HFF-Myc (cell line): ENCODE results near the gene TRIM33.
A peak's percentile ranks its signal among the peaks of the same experiment; 100 is the strongest.
"Not testable (repeated sequence)": the region's sequence is repeated elsewhere in the genome, so short reads cannot be mapped to it uniquely, and the experiment has no call there.

Source experiments
- DNase-seq: peaks from one replicate; pipeline ENCODE4 v3.0.0-alpha.2; 2011; ENCODE audit warnings: low read depth; ENCODE audit errors: extremely low read depth
- H3K4me3 ChIP-seq: replicated peaks from 2 replicates; pipeline ENCODE4 v1.5.1; 2011; ENCODE audit warnings: low read depth, mild to moderate bottlenecking, control low read depth, low read length
- TF ChIP-seq, protein P1 (sequence below): IDR thresholded peaks from 2 replicates; pipeline ENCODE4 v1.5.1; 2012; ENCODE audit warnings: mild to moderate bottlenecking, low read depth, low read length, control low read depth; ENCODE audit errors: missing control alignments

The TRIM33 gene

DNA sequence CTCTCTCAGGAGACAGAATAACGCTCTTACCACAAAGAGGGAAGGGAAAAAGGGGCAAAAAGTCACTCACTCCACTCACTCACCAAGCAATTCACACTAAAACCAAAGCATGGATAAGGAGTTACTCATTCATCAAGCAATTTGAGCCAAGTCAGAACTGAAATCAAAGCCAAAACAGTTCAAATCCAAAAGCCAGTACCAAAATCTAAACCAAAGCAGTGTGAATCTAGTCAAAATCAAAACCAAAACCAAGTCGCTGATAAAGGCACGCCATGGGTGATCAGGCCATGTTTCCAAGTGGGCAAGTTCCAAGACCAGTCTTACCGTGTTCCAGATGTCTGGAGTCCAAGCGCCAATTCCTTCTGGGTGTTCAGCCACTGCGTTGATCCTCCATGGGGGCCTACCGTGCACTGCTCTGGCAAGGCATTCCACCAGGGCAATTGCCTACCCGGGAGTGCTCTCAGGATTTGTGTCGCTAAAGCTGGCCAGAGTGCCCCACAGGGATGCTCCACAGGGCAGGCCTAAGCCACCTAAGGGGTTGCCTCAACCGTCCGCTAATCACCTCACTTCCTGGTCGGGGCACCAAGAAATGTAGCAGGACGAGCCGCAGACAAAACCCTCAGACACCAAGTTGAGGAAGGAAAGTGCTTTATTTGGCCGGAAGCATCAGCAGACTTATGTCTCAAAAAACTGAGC, 142.3 kb downstream of the TRIM33 start:
- TF ChIP-seq, protein P1, sequence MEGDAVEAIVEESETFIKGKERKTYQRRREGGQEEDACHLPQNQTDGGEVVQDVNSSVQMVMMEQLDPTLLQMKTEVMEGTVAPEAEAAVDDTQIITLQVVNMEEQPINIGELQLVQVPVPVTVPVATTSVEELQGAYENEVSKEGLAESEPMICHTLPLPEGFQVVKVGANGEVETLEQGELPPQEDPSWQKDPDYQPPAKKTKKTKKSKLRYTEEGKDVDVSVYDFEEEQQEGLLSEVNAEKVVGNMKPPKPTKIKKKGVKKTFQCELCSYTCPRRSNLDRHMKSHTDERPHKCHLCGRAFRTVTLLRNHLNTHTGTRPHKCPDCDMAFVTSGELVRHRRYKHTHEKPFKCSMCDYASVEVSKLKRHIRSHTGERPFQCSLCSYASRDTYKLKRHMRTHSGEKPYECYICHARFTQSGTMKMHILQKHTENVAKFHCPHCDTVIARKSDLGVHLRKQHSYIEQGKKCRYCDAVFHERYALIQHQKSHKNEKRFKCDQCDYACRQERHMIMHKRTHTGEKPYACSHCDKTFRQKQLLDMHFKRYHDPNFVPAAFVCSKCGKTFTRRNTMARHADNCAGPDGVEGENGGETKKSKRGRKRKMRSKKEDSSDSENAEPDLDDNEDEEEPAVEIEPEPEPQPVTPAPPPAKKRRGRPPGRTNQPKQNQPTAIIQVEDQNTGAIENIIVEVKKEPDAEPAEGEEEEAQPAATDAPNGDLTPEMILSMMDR: no peak
- H3K4me3 ChIP-seq: no peak overlapping the region
- DNase-seq: no peak

GRCh38 chr1:114367810-114368209, 143.2 kb downstream of the TRIM33 start:
- no peak overlapping the region for H3K4me3 ChIP-seq
- DNase-seq: no peak
- TF ChIP-seq, protein P1: no peak

- not testable (repeated sequence) for DNase-seq, H3K4me3 ChIP-seq
Observed at GRCh38 chr1:114363230-114363629, 147.8 kb downstream of the TRIM33 start.

- no peak for DNase-seq
- TF ChIP-seq, protein P1: no peak
- H3K4me3 ChIP-seq: no peak overlapping the region
Observed at GRCh38 chr1:114359791-114360190, 151.2 kb downstream of the TRIM33 start.

GRCh38 chr1:114355240-114355639, 155.8 kb downstream of the TRIM33 start:
- H3K4me3 ChIP-seq: no peak overlapping the region
- TF ChIP-seq, protein P1: no peak
- DNase-seq: no peak

- peak; percentile 32 for DNase-seq
- H3K4me3 ChIP-seq: no peak overlapping the region
Observed at GRCh38 chr1:114353262-114353661, 157.7 kb downstream of the TRIM33 start.

GRCh38 chr1:114352797-114353196, 158.2 kb downstream of the TRIM33 start:
- TF ChIP-seq, protein P1: no peak
- DNase-seq: no peak

More at GRCh38 chr1:114353262-114353661, 157.7 kb downstream of the TRIM33 start:
- TF ChIP-seq, protein P1: no peak

More at GRCh38 chr1:114352797-114353196, 158.2 kb downstream of the TRIM33 start:
- no peak overlapping the region for H3K4me3 ChIP-seq
